MM.1S (cell line): ENCODE measurements around the gene BRWD1.

Source experiments
- DNase-seq: peaks from one replicate; pipeline ENCODE4 v3.0.0-alpha.2; 2015
- H2AFZ ChIP-seq: fragments of 300-600 bp; sonication (generic); 2 replicates; pipeline ENCODE4 v1.6.0; 2016; ENCODE audit warnings: antibody characterized with exemption, low read length
- H3F3A ChIP-seq: fragments of 300-600 bp; sonication (generic); 2 replicates; pipeline ENCODE4 v1.6.1; 2016; ENCODE audit warnings: mild to moderate bottlenecking, antibody characterized with exemption, low read length, moderate library complexity, mixed read lengths; ENCODE audit not compliant: insufficient read depth
- H3K27ac ChIP-seq: fragments of 300-600 bp; sonication (generic); 2 replicates; pipeline ENCODE4 v1.5.1; 2016; ENCODE audit warnings: mild to moderate bottlenecking, low read length
- H3K27me3 ChIP-seq: fragments of 300-600 bp; sonication (generic); replicated peaks from 2 replicates; pipeline ENCODE4 v1.6.0; 2016; ENCODE audit warnings: low read length; ENCODE audit not compliant: insufficient read depth
- H3K36me3 ChIP-seq: fragments of 300-600 bp; sonication (generic); replicated peaks from 2 replicates; pipeline ENCODE4 v1.6.1; 2016; ENCODE audit warnings: mild to moderate bottlenecking, low read length, mixed read lengths; ENCODE audit not compliant: insufficient read depth
- H3K4me1 ChIP-seq: fragments of 300-600 bp; sonication (generic); 2 replicates; pipeline ENCODE4 v1.6.1; 2016; ENCODE audit warnings: low read length, mixed read lengths
- H3K4me2 ChIP-seq: fragments of 300-600 bp; sonication (generic); 2 replicates; pipeline ENCODE4 v1.6.0; 2016; ENCODE audit warnings: low read depth, low read length
- H3K4me3 ChIP-seq: fragments of 300-600 bp; sonication (generic); 2 replicates; pipeline ENCODE4 v1.5.1; 2016; ENCODE audit warnings: low read length, mixed read lengths
- H3K79me2 ChIP-seq: fragments of 300-600 bp; sonication (generic); 2 replicates; pipeline ENCODE4 v1.6.1; 2016; ENCODE audit warnings: mixed run types, low read length, mixed read lengths
- H3K9ac ChIP-seq: fragments of 300-600 bp; sonication (generic); 2 replicates; pipeline ENCODE4 v1.6.1; 2016; ENCODE audit warnings: low read length, mixed read lengths
- H3K9me2 ChIP-seq: fragments of 300-600 bp; sonication (generic); replicated peaks from 2 replicates; pipeline ENCODE4 v1.6.1; 2016; ENCODE audit warnings: mild to moderate bottlenecking, low read length, mixed read lengths; ENCODE audit not compliant: insufficient read depth
- H3K9me3 ChIP-seq: fragments of 300-600 bp; sonication (generic); replicated peaks from 2 replicates; pipeline ENCODE4 v1.6.1; 2016; ENCODE audit warnings: mild to moderate bottlenecking, low read length, mixed read lengths; ENCODE audit not compliant: insufficient read depth
- H4K20me1 ChIP-seq: fragments of 300-600 bp; sonication (generic); 2 replicates; pipeline ENCODE4 v1.6.1; 2016; ENCODE audit warnings: mild to moderate bottlenecking, low read length, moderate library complexity, mixed read lengths; ENCODE audit not compliant: insufficient read depth
- CTCF ChIP-seq: fragments of 300-600 bp; sonication (generic); IDR thresholded peaks from 2 replicates; pipeline ENCODE4 v1.5.1; 2016; ENCODE audit warnings: antibody characterized with exemption, low read length, mixed read lengths
- EZH2 ChIP-seq: fragments of 300-600 bp; sonication (generic); optimal IDR thresholded peaks from 2 replicates; pipeline ENCODE3; 2017; ENCODE audit warnings: low read depth, mild to moderate bottlenecking, antibody characterized with exemption, low read length, mixed read lengths
- EZH2phosphoT487 ChIP-seq: fragments of 300-600 bp; sonication (generic); IDR thresholded peaks from 2 replicates; pipeline ENCODE4 v1.6.1; 2018; ENCODE audit warnings: antibody characterized with exemption, low read length

Gene BRWD1

GRCh38 chr21:39204134-39204533 is 109.3 kb downstream of the BRWD1 start:
- no peak for DNase-seq
- Histone ChIP-seq H4K20me1 (no peaks in the 10 kb centered on the region), H3K4me3 (no peak overlapping the region), H3K79me2 (no peaks in the 10 kb centered on the region), H2AFZ (no peak overlapping the region), H3K9me3 (no peaks in the 10 kb centered on the region), H3K27me3 (no peaks in the 10 kb centered on the region), H3K27ac (no peak overlapping the region), H3K4me2 (no peak overlapping the region), H3K9ac (no peak overlapping the region), H3F3A (no peaks in the 10 kb centered on the region), H3K36me3 (peaks cover 15% of the 10 kb centered on the region; the same call in 1 of the 2 replicates), H3K9me2 (no peaks in the 10 kb centered on the region), H3K4me1 (no peaks in the 10 kb centered on the region)
- TF ChIP-seq CTCF, result peak; percentile 14; the same call in 1 of the 2 replicates
- no peak for TF ChIP-seq EZH2

- H3F3A ChIP-seq, result peaks cover 19% of the 10 kb centered on the region; the same call in 1 of the 2 replicates
- no peaks in the 10 kb centered on the region for H3K9me3 ChIP-seq
- TF ChIP-seq CTCF (no peak), EZH2 (no peak), EZH2phosphoT487 (no peak)
- no peak overlapping the region for H3K9ac ChIP-seq
- no peak overlapping the region for H2AFZ ChIP-seq
- H3K4me2 ChIP-seq, result no peak overlapping the region
- no peaks in the 10 kb centered on the region for H3K9me2 ChIP-seq
- H3K4me3 ChIP-seq, result no peak overlapping the region
- peaks cover 15% of the 10 kb centered on the region; the same call in 1 of the 2 replicates for H3K36me3 ChIP-seq
- peaks cover 4% of the 10 kb centered on the region; the same call in 1 of the 2 replicates for H3K79me2 ChIP-seq
- H3K27me3 ChIP-seq, result no peaks in the 10 kb centered on the region
- no peak overlapping the region for H3K27ac ChIP-seq
- no peak for DNase-seq
- H4K20me1 ChIP-seq, result no peaks in the 10 kb centered on the region
- H3K4me1 ChIP-seq, result peaks cover 19% of the 10 kb centered on the region
Measured at GRCh38 chr21:39198800-39199199, 114.6 kb downstream of the BRWD1 start.

- Histone ChIP-seq H4K20me1 (no peaks in the 10 kb centered on the region), H3K27me3 (no peaks in the 10 kb centered on the region), H3K36me3 (peaks cover 22% of the 10 kb centered on the region; the same call in 1 of the 2 replicates), H3K4me2 (no peak overlapping the region), H3K9me3 (no peaks in the 10 kb centered on the region), H3F3A (peaks cover 19% of the 10 kb centered on the region; the same call in 1 of the 2 replicates), H3K27ac (no peak overlapping the region), H3K9ac (no peak overlapping the region), H3K9me2 (no peaks in the 10 kb centered on the region), H3K4me1 (peaks cover 19% of the 10 kb centered on the region), H2AFZ (no peak overlapping the region), H3K4me3 (no peak overlapping the region), H3K79me2 (peaks cover 4% of the 10 kb centered on the region; the same call in 1 of the 2 replicates)
- no peak for DNase-seq
- TF ChIP-seq EZH2phosphoT487 (no peak), CTCF (no peak), EZH2 (no peak)
Measured at GRCh38 chr21:39197448-39198233, 115.8 kb downstream of the BRWD1 start.
